GM12892 (cell line): ENCODE data around the gene RPS6KC1.

Source experiments
- POLR2A ChIP-seq: IDR thresholded peaks from 2 replicates; pipeline ENCODE4 v1.6.1; 2011; ENCODE audit warnings: low read depth, low read length, control low read depth
- TAF1 ChIP-seq: IDR thresholded peaks from 2 replicates; pipeline ENCODE4 v1.6.1; 2011; ENCODE audit warnings: low read depth, mild to moderate bottlenecking, control low read depth, low read length, borderline replicate concordance

DNA sequence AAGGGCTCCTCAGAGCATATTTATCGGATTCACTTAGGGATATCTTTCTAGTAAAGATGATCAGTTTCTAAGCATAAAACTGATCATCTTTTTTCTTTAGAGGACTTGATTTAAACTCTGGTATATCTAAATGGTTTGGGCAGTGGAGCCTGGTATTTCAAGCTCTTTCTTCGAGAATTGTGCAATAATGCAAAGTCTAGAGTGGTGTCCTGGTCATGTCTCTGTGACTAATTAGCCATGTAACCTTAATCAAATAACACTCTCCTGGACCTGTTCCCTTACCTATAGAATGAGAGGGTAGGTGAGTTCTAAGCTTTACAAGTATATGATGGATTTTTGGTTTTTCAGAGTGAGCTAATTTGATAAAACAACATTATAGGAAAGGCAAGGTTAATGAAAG is 225.2 kb downstream of the RPS6KC1 start:
- TF ChIP-seq POLR2A (no peak), TAF1 (no peak)
